Right atrium auricular region (tissue), 2 donors: ENCODE data around the gene OSBPL2. TPM values are rescaled to one million over a fixed set of nuclear protein-coding genes. Genes with fewer than 3 reads are reported as not detected.

Experiments used
- DNase-seq: peaks from one replicate; pipeline ENCODE4 v3.0.0-alpha.2; 2019; ENCODE audit warnings: low spot score
- H3K27ac ChIP-seq, 2 donors: fragments of 200-600 bp; sonication (generic); 1 replicate in 1 of 2; 2 replicates in 1 of 2; pipeline ENCODE4 v1.5.1; 2016 to 2019
- H3K27me3 ChIP-seq, 2 donors: fragments of 200-600 bp; sonication (generic); one replicate each; pipeline versions ENCODE4 v1.5.1 to v1.6.0; 2017 to 2019
- H3K36me3 ChIP-seq: fragments of 200-600 bp; sonication (generic); one replicate; pipeline ENCODE4 v1.5.1; 2016
- H3K4me1 ChIP-seq, 2 donors: fragments of 200-600 bp; sonication (generic); one replicate each; pipeline versions ENCODE4 v1.5.1 to v1.6.0; 2017 to 2019
- H3K4me3 ChIP-seq, 2 donors: fragments of 200-600 bp; sonication (generic); 1 replicate in 1 of 2; 2 replicates in 1 of 2; pipeline ENCODE4 v1.5.1; 2017 to 2019; ENCODE audit warnings: mild to moderate bottlenecking in 1 of 2, moderate library complexity in 1 of 2
- H3K9me3 ChIP-seq, 2 donors: fragments of 200-600 bp; sonication (generic); one replicate each; pipeline ENCODE4 v1.5.1; 2019
- total RNA-seq, 2 donors: library from RNA; depleted of rRNA; stranded (reverse); fragments of >200 nt; gene quantifications; one replicate each; pipeline ENCODE4 v1.1.0, GENCODE V29; 2016
- TF ChIP-seq, protein P1 (sequence below), 2 donors: fragments of 200-600 bp; sonication (generic); IDR thresholded peaks; one replicate each; pipeline ENCODE4 v1.5.1; 2019; ENCODE audit warnings: antibody characterized with exemption in 2 of 2

Gene OSBPL2
- total RNA-seq, 2 donors from 2014 or later, result 27.2 to 29.6 TPM

DNA sequence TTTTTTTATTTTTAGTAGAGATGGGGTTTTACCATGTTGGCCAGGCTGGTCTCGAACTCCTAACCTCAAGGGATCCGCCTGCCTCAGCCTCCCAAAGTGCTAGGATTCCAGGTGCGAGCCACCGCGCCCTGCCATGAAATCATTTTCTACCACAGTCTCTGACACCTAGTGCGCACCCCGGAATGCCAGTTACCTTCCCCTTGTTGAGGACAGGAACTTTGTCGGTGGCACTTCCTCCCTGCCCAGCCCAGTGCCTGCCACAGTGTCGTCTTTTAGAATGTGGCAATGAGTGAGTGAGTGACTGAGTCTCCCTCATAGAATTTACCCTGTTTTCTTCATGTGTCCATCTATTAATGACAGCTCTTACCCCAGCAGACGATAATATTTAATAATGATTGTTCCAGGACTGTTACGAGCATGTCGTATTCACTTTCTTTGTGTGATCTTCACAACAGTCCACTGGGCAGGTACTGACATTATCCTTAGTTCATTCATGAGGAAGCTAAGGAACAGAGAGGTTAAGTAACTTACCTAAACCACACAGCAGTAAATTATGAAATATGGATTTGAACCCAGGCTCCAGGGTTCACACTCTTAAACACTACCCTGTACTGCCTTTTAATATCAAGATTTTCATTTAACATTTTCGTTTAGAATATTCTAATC lies 1.8 kb downstream of the OSBPL2 start:
- no peak for DNase-seq

GRCh38 chr20:62241506-62241905 lies 3.2 kb downstream of the OSBPL2 start:
- no peak overlapping the region for H3K4me3 ChIP-seq
- no peaks in the 10 kb centered on the region for H3K9me3 ChIP-seq
- H3K27me3 ChIP-seq, result no peaks in the 10 kb centered on the region
- H3K36me3 ChIP-seq, result no peaks in the 10 kb centered on the region
- peaks cover 0 to 75% of the 10 kb centered on the region in 2 donors for H3K4me1 ChIP-seq
- no peak for DNase-seq
- peak overlapping the region; percentile 48 to 92 for H3K27ac ChIP-seq
- TF ChIP-seq, protein P1, sequence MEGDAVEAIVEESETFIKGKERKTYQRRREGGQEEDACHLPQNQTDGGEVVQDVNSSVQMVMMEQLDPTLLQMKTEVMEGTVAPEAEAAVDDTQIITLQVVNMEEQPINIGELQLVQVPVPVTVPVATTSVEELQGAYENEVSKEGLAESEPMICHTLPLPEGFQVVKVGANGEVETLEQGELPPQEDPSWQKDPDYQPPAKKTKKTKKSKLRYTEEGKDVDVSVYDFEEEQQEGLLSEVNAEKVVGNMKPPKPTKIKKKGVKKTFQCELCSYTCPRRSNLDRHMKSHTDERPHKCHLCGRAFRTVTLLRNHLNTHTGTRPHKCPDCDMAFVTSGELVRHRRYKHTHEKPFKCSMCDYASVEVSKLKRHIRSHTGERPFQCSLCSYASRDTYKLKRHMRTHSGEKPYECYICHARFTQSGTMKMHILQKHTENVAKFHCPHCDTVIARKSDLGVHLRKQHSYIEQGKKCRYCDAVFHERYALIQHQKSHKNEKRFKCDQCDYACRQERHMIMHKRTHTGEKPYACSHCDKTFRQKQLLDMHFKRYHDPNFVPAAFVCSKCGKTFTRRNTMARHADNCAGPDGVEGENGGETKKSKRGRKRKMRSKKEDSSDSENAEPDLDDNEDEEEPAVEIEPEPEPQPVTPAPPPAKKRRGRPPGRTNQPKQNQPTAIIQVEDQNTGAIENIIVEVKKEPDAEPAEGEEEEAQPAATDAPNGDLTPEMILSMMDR (IDR thresholded peaks at IDR 0.05), result no peak

More for the DNA sequence above, 1.8 kb downstream of the OSBPL2 start:
- H3K4me3 ChIP-seq, result no peak overlapping the region
- peaks cover 0 to 68% of the 10 kb centered on the region in 2 donors for H3K4me1 ChIP-seq
- TF ChIP-seq, protein P1 (IDR thresholded peaks at IDR 0.05), result no peak
- peak overlapping the region; percentile 92 to 93 for H3K27ac ChIP-seq
- H3K27me3 ChIP-seq, result no peaks in the 10 kb centered on the region
- H3K36me3 ChIP-seq, result no peaks in the 10 kb centered on the region
- no peaks in the 10 kb centered on the region for H3K9me3 ChIP-seq

DNA sequence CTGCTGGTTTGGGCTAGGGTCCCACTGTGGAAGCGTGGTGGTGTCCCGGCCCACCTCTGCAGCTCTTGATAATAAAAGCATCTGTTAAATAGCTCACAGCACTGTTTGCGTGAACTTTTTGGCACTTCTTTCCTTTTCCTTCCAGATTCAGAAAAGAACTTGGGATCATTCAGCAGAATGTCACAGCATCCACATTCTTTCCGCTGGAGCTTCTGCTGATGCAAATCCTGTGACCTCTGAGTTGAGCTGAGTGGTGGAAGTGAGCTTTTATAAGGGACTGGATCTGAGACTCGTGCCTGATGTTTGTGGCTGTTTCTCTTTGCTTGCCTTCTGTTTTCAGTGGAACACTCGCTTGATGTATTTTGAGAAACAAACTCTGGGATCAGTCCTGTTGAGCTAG lies 3.9 kb downstream of the OSBPL2 start:
- no peaks in the 10 kb centered on the region for H3K36me3 ChIP-seq
- H3K27me3 ChIP-seq, result no peaks in the 10 kb centered on the region
- no peak for DNase-seq
- H3K9me3 ChIP-seq, result no peaks in the 10 kb centered on the region
- H3K27ac ChIP-seq, result peak overlapping the region; percentile 48 to 92
- H3K4me1 ChIP-seq, result peaks cover 0 to 77% of the 10 kb centered on the region in 2 donors
- TF ChIP-seq, protein P1 (IDR thresholded peaks at IDR 0.05), result no peak
- no peak overlapping the region for H3K4me3 ChIP-seq

- Histone ChIP-seq H3K4me3 (no peak overlapping the region), H3K27ac (peak overlapping the region in 1 of 2 donors; percentile 92), H3K9me3 (no peaks in the 10 kb centered on the region), H3K36me3 (no peaks in the 10 kb centered on the region), H3K4me1 (peaks cover 0 to 77% of the 10 kb centered on the region in 2 donors), H3K27me3 (no peaks in the 10 kb centered on the region)
- no peak for DNase-seq
- TF ChIP-seq, protein P1 (IDR thresholded peaks at IDR 0.05), result no peak
Measured at GRCh38 chr20:62243106-62243505, 4.8 kb downstream of the OSBPL2 start.

DNA sequence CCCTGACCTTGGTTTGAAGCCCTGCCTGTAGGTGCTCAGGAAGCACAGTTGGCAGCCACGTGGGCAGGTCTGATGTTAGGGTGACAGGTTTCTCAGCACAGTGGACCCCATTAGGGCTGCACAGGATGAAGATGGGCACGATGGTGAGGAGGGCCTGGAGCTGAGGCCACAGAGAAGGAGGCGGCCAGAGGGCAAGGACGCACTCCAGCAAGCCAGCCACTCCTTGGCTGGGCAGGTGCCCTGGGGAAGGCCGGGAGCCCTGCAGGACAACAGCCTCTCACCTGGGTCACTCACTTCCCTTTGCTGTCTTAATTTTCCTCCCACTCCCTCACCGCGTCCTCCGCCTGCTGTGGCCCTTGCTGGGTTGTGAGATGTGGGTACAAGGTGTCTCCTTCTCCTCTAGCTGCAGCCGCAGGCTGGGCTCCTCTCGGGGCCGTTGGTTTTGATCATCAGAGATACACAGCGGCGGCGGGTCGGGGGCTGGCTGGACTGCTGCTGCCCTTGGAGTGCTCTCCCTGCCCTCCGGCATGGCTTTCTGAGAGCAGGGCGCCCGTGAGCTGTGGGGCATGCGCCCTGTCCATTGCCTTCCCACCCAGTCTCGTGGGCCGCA lies 5.7 kb downstream of the OSBPL2 start:
- H3K36me3 ChIP-seq, result no peaks in the 10 kb centered on the region
- no peaks in the 10 kb centered on the region for H3K27me3 ChIP-seq
- DNase-seq, result no peak
- peaks cover 0 to 75% of the 10 kb centered on the region in 2 donors for H3K4me1 ChIP-seq
- no peaks in the 10 kb centered on the region for H3K9me3 ChIP-seq
- TF ChIP-seq, protein P1 (IDR thresholded peaks at IDR 0.05), result no peak
- no peak overlapping the region for H3K4me3 ChIP-seq
- H3K27ac ChIP-seq, result peak overlapping the region in 1 of 2 donors; percentile 70
